ENCODE results near the gene FNTB.

GRCh38 chr14:64938972-64939816 is 47.5 kb upstream of the FNTB start:
- TF ChIP-seq POLR2AphosphoS5 (IDR thresholded peaks at IDR 0.05), result no peak
- TF ChIP-seq, protein P1, sequence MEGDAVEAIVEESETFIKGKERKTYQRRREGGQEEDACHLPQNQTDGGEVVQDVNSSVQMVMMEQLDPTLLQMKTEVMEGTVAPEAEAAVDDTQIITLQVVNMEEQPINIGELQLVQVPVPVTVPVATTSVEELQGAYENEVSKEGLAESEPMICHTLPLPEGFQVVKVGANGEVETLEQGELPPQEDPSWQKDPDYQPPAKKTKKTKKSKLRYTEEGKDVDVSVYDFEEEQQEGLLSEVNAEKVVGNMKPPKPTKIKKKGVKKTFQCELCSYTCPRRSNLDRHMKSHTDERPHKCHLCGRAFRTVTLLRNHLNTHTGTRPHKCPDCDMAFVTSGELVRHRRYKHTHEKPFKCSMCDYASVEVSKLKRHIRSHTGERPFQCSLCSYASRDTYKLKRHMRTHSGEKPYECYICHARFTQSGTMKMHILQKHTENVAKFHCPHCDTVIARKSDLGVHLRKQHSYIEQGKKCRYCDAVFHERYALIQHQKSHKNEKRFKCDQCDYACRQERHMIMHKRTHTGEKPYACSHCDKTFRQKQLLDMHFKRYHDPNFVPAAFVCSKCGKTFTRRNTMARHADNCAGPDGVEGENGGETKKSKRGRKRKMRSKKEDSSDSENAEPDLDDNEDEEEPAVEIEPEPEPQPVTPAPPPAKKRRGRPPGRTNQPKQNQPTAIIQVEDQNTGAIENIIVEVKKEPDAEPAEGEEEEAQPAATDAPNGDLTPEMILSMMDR (IDR thresholded peaks at IDR 0.05), result no peak
- TF ChIP-seq POLR2A (IDR thresholded peaks at IDR 0.05), result no peak

All from suprapubic skin (tissue), 4 donors.